ENCODE data around the gene CORO7.

CORO7 gene

DNA sequence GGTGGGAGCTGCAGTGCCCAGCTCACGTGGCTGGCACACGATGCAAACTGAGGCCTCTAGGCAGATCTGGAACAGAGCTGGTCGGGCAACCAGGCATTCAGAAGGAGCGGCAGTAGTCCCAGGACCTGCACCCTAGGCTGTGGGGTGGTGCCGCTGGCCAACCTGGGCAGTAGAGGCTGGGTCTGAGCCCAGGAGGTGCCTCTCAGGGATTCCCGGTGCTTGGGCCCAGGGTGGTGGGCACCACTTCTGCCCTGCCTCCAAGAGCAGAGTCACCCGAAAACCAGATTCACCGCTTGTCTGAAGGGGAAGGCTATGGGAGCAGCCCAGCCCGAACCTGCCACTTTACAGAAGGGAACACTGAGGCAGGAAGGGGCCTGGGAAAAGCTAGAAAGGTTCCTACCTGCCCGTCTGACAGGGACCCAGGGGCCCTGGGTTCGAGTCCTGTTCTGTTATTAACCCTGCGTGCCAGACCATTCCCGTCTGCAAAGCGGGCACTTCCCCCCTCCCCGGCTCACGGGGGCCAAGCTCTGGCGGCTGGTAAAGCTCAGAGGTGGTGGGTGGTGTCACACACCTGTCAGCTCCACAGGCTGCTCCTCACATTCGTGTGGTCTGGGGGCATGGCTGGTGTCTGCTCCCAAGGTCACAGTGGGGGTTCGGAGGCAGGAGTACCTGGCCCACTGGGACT is 83.6 kb downstream of the CORO7 start:
- no peak for DNase-seq

DNA sequence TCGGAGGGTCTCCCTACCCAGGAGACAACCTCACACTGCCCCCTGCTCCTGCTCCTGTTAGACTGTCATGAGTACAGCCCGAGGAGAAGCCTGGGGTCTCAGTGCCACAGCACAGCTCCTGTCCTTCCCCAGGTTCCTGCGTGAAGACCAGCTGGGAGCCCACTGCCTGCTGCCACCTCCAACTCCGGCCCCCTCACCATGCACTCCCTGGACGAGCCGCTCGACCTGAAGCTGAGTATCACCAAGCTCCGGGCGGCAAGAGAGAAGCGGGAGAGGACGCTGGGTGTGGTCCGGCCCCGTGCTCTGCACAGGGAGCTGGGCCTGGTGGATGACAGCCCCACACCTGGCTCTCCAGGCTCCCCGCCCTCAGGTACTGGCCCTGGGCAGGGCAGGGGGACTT is 84.3 kb downstream of the CORO7 start:
- DNase-seq: no peak

DNA sequence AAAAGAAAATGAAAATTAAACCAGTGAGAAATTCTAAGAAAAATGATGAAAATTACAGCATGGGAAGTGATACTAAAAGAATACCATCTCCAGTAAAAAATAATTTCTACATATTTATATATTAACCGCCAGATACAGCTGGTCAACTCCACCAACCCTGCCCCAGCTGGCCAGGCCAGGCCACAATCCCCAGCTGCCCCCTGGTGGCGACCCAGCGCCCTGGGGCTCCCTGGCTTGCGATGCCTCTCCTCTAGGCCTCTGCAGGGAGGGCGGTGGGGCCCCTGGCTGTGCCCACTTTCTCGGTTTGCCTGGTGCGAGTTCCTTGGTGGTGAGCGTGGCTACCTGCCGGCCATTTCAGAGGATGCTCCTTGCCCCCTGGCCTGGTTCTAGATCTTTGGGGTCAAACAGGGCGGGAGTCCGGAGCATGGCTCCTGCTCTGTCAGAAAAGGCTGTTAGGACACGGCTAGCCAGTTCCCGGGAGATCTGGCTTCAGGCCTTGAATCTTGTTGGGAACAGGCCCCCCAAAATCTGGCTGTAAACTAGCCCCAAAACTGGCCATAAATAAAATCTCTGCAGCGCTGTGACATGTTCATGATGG is 86.0 kb downstream of the CORO7 start:
- peak; percentile 84 for DNase-seq

DNA sequence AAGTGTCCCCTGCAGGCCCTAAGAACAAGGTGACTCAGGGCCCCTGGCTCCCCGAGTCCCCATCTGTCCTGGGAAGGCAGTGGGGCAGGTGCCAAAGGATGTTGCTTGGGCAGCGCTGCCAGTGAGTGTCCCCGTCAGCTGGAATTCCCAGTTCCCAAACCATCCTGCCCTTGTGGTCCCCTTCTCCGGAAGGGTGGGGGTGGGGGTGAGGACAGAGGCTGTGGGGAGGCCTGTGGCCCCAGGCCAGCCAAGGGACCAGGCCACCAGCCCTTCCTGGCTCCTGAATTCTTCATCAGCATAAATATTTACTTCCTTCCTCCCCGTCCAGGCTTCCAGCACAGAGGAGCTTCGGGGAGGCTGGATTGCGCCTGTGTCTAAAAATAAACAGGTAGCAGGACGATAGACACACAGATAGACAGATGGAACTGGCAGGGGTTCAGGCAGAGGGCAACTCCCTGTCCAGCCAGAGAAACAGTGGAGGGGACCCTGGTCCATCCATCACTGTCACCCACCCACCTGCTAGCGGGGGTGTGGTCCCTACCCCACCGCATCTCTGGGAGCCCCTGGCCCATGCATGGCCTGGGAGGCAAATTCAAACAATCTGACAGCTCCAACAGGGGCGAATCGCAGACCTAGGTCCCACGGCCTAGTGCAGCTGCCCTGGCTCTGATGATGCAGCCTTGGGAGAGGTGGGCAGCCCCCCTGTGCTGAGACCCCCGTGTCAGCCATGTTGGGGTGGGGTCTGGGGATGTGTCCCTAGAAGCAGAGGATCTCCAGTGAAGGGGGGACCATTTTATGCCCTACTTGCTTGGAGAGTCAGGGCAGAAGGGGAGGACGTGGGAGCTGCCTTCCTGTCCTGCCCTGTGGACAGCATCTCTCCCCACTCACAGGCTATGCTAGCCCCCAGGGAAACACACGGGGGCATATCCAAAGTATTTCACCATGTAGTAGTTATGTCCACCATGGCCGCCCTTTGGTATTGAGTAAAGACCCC is 87.3 kb downstream of the CORO7 start:
- DNase-seq: no peak

DNA sequence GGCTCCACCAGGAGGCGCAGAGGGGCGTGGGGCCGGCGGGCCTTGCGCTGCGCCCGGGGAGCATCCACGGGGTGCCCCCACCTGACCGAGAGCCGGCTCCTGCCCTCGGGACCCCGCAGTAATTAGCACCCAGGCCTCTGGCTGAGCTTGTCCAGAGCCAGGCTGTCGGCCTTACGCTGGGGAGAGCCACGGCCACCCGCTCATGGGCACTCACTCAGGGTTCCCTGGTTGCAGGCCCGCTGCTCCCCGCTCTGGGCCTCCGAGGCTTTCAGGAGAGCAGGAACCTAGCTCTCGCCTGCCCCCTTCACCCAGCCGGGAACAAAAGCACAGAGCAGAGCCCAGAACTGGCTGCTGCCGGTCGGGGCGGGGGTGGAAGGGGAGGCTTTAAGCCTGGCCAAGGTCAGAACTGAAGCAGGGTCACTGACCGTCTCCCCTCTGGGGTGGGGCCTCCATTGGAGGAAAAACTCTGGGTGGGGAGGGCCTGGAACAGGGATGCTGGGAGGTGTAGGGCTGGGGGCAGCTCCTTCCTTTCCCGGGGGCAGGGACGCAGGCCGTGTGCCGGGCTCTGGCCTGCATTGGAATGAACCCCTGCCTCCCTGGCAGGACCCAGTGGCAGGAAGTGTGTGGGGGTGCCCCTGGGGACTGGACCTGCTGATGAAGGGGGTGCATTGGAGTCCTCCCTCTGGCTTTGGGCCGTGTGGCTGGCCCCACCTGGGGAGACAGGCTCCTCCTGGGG is 88.2 kb downstream of the CORO7 start:
- DNase-seq: peak; percentile 37

DNA sequence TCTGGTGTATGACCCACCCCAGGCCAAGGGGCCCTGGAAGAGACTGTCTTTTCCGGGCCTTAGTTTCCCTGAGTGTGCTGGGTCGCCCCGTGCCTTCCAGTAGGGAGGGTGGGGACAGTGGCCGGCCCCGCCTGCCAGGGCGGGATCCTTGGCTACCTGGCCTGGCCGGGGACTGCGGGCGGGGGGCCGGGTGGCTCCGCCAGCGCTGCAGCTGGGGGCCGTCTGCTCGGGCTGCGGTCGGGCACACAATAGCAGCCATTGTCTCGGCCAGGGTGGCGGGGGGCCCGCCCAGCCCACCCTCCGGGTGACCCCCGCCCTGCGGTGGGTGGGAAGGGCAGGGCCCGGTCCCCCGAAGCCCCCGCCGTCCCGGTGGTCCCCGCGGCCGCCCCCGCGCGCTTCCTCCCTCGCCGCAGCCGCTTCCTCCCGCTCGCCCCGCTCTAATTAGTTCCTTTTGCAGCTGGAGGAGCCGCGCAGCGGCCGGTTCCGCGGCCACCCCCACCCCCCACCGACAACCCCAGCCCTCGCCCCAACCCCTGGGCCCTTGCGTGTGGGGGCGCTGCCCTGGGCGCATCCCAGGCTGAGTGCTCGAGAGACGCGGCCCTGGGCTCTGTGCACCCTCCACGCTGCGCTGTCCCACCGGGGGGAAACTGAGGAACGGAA is 88.9 kb downstream of the CORO7 start:
- no peak for DNase-seq

DNA sequence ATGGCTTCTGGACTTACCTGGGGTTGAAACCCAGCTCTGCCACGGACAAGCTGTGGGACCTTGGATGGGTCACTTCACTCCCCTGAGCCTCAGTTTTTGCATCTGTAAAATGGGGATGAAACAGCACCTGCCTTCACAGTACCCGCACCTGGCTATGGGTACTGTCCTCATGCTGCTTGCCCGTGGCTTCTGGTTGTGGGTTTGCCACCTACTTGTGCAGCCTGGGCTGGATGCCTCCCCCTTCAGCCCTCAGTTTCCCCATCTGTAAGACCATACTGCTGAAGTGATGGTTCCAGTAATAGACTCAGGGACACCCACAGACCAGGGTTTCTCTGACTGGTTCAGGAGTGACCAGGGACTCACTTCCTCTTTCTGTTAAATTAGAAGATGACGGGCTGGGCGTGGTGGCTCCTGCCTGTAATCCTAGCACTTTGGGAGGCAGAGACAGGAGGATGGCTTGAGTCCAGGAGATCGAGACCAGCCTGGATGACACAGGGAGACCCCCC is 91.1 kb downstream of the CORO7 start:
- DNase-seq: peak; percentile 71

DNA sequence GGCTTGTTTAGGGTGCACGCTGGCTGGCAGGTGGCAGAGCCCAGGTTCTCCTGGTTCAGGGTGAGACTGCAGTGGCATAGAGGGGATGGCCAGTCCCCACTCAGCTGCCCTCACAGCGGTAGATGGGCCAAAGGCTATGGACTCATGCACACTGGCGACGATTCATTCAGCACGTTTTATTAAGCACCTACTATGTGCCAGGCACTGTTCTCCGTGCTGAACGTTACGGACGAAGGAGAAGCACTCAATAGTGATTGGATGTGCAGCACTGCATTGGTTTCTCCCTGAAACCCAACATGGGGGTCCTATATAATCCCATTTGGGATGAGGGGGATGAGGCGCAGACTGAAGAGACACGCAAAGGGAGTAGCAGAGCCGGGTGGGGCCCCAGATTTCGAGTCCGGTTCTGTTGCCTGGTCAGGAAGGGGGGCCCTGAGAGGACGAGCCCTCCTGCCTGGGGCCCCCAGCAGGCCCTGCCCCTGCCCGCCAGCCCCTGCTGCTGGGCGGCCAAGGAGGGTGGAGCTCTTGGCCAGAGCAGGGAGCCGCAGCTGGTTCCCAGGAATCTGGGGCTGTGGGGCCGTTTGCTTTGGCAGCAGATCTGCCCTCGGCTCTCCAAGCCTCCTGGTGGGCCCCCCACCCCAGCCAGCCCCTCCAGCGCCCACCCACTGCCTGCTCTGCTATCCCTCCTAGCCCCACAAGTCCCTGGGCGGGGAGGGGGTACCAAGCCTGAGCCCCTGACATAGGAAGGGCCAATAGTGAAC is 91.7 kb downstream of the CORO7 start:
- no peak for DNase-seq

DNA sequence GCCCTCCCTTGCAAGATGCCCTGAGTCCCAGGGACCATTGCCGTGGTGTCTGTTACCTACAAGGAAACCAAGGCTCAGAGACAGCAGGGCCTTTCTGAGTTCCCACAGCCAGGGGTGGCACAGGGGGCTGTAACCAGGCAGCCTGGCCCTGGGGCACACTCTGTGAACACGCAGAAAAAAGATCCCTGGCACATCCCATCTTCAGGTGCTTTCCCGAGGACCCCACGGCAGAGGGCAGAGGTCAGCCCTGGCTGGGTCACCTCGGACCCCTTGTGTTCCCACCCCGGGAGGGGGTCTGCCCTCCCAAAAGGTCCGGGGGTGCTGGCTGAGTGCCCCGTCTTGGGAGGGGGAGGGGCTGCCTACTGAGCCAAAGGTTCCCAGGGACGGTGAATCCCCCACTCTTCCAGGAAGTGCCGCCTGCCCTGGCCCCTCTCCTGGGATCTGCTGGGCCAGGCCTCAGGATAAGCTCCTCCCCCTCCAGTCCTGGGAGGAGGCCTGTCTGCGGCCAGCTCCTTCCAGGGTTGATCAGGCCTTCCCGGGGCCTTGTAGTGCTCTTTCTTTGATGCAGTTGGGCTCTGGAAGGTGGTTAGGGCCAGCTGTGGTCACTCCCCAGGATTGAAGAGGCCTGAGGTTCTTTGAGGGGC is 92.4 kb downstream of the CORO7 start:
- DNase-seq: no peak

DNA sequence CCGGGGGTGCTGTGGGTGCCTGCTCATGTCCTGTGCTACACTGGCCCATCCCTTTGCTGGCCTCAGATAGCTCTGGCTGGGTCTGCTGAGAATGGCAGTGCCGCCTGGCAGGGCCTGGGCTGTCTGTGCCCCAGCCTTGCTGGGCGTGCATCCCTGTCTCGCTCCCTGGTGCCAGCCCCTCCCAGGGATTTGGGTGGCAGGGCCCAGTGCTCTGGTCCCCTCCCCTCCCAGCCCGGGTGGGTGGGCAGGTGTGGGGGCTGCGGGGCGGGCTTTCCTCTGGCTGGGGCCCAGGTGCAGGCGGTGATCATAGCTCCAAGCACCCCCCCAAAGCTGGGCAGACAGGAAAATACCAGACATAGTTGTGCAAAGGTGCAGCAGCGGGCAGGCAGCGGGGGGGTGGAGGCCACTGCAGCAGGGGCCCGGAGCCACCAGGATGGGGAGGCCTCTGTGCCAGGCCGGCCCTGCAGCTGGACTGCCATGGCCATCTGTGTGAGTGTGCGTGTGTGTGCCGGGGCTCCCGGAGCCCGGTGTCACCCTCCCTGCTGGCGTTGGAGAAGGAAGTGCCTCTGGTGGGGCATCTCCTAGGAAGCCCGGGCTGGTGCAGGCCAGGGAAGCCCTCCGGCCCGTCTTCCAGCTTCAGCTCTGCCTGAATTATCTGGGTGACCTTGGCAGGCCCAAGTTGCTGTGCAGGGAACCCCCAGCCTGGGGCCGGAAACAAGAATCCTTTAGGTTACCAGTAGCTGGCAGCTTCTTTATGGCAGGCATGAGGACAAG is 93.1 kb downstream of the CORO7 start:
- DNase-seq: no peak

DNA sequence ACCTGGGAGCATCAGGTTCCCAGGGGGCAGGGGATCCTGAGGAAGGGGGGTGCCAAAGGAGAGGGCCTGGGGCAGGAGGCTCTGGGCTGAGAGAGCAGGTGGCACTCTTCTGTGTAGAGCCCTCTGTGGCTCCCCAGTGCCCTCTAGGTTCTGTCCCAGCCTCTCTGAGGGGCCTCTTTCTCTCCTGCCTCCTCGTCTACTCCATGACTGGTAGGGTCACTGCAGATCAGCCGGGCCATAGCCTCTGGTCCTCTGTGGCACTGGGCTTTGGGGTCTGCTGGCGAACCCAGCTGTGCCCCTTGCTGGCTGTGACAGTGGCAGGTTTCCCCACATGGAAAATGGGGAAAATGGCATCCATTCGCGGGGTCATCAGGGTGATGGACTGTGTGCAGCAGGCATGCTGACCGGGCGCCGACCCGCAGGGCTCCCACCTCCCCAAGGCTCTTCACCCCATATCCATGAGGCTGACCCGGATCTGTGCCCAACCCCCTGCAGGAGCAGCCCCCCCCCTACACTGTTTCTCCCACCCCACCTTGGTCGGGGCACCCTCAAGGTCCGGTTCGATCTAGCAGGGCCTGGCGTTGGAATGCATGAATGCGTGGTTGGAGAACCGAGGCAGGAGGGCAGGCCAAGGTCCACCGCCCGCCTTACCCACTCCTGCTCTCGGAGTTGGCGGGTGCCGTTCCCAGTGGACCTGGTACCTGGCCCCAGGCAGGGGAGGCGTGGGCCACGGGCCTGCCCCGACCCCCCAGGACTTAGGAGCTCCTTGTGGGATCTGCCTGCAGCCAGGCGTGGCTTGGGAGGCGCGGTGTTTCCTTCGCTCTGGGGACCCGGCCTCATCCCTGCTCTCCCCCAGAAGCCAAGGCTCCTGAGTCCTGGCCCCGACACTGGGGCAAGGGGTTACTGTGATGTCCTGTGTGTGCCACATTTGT is 94.0 kb downstream of the CORO7 start:
- no peak for DNase-seq

DNA sequence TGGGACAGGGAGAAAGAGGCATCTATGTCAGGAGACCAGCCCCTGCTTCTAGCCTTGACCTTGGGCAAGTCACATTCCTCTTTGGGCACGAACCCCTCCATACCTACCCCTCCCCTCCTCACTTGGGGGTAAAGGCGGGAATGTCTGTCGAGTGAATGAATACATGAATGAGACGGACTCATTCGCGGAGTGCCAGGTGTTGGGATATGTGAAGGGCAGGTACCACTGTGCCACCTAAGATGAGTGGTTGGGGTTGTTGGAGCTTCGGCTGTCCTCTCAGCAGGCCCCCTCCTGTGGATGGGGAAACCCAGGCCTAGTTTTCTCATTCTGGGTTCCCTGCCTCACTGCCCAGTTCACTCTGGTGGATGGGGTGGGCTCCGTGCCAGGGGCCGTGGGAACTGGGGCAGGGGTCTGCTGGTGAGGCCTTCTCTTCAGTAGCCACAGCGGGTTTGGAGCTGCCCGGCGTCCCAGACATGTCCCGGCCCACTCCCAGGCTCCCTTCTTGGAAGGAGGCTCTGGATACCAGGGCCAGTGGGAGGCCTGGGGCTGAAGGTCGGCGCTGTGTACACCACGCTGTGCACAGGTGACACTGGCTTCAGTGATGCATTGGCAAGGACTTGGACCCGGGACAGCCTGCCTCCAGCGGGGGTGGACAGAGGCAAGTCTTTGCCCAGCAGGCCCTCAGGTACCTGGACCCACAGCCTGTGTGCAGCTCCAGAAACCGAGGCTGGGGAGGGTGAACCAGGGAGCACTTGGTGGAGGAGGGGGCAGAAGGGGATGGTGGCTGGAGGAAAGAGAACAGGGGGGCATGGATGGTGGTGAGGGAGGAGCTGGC is 94.9 kb downstream of the CORO7 start:
- no peak for DNase-seq

DNA sequence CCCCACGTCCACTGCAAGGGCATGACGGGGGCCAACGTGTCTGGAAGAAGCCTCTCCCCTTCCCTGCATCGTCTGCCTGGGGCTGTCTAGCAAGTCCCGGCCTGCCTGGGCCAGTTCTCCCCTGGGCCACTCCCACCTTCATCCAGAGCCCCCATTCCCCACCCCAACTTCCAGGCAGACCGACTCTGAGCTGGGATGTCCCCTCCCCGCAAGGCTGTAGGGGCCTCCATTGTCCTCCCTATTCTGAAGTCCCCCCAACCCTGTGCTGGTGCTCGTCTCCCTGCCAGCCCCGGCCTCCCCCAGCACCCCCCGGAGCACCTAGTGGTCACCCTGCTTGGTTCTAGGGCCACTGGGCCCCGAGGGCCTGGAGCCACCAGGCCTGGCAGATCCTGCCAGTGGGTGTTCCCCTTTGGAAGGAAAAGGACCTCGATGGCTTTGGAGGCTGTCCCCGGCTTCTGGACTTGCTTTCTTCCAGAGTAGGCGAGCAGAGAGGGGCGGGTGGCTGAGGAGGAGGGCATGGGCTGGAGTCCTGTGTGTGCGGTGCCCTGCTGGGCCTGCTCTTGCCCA is 95.7 kb downstream of the CORO7 start:
- DNase-seq: no peak

DNA sequence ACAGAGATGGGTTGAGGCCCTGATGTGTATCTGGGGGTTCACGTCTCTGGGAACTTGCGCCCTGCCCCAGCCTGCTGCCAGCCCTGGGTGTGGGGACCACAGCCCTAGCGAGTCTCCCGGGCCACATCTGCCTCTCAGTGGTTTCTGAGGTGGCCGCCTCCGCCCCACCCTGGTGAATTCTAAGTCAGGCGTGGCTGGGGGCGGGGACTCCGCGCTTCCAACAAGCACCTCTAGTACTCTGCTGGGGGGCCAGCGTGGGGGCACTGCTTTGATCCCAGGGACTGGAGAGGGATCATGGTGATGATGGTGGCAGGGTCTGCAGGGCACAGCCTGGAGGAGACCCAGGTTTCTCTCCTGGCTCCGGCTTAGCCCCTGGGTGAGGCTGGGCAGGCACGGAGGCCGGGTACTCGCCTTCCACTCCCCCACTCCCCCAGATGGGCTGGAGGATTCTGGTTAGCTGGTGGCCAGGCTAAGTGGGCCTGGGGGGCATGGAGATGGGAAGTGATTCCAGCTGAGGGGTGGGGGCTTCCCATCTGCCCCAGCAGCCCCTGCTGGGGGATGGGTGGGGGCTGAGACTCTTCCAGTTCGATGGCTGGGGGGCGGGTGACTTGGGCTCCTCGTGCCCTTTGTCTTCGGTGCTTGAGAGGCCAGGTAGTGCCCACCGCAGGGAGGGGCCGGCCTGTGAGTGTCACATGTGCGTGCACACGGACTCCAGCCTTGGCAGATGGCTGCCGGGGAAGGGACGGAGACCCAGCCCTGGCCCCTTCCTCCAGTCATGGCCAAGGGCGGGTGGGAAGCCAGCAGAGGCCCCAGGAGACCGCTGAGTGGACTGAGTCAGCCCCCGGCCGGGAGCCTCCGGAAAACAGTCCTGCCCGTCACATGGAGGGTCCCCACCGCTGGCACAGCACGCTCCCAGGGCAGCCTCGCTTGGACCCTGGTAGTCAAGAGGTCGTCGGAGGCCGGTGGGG is 96.7 kb downstream of the CORO7 start:
- no peak for DNase-seq

DNA sequence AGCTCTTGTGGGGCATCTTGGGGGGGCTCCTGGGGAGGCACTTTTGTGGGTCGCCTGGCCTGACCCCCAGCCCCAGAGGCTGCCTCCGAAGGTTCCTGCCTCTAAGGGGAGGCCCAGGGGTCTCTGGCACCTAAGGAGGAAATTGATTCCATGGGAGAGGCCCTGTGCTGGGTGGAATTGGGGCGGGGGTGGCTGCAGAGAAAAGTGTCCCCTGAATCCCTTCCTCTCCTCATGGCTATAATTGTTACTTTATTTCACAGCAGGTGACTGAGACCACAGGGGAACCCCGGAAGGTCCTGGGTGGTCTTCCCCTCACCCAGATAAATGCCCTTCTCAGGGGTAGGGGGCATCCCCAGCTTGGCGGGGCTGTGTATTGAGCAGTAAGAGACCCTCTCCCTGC is 97.4 kb downstream of the CORO7 start:
- no peak for DNase-seq

DNA sequence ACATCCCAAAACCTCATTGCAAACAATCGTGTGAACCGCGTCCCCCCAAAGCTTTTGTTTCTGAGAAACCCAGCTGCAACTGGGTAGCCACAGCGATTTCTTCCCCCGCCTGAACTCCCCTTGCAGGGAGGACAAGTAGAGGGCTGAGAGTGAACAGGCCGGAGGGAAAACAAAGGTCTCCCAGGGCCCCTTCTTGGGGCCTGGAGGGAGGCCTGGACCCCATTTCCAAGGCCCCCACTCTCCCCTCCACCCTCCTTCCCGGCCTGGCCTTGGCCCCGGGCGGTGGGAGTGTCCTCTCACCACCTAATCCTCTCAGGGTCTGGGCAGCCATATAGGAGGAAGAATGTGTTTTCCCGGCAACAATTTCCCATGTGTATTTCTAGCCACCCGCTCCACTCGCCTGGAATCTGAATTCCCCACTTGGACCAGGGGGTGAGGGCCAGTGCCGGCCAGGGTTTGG is 97.9 kb downstream of the CORO7 start:
- no peak for DNase-seq
